ENCODE measurements around the gene RHEB. TPM values are rescaled to one million over a fixed set of nuclear protein-coding genes. Genes with fewer than 3 reads are reported as not detected.

Gene RHEB
- total and polyA plus RNA-seq, 2 donors (not counting 3 experiments of a cell fraction or from before 2014, with no cell fraction given), result 59.4 to 108 TPM

- H3K4me3 ChIP-seq (replicated peaks in 1 of 3; ENCODE audit: insufficient read depth in 1 of 3, low read depth in 1 of 3, low read length in 3 of 3), result no peak overlapping the region
- FAIRE-seq (no peak), DNase-seq (ENCODE audit: low read depth, low spot score) (no peak)
- H3K4me1 ChIP-seq (ENCODE audit: control insufficient read depth, extremely low read depth, insufficient read depth, low read length), result no peaks in the 10 kb centered on the region
- H3K36me3 ChIP-seq (ENCODE audit: control insufficient read depth in 2 of 2, extremely low read depth in 1 of 2, insufficient read depth in 2 of 2, low read length in 2 of 2), result no peaks in the 10 kb centered on the region
- intact Hi-C loops (cut with micrococcal nuclease), result no loop called here
- no peaks in the 10 kb centered on the region for H3K9me3 ChIP-seq (replicated peaks; ENCODE audit: control insufficient read depth, insufficient read depth, low read length)
- H4K20me1 ChIP-seq (replicated peaks; ENCODE audit: control insufficient read depth, extremely low read depth, insufficient read depth, low read length), result no peaks in the 10 kb centered on the region
- ChIA-PET CTCF (no interaction called here), POLR2A (no interaction called here)
- H3K79me2 ChIP-seq (ENCODE audit: control insufficient read depth, insufficient read depth, low read length), result no peaks in the 10 kb centered on the region
- H3K9ac ChIP-seq (replicated peaks; ENCODE audit: extremely low read depth, insufficient read depth, low read length), result no peak overlapping the region
- H3K4me2 ChIP-seq (ENCODE audit: insufficient read depth, low read length), result no peak overlapping the region
- dilution Hi-C loops (cut with MboI; ENCODE audit: extremely low pct_ligation_motif_present, low sequenced_read_pairs), result no loop called here
- no peak overlapping the region for H2AFZ ChIP-seq (ENCODE audit: low read depth, low read length)
- peaks cover 12 to 15% of the 10 kb centered on the region in 2 experiments for H3K27me3 ChIP-seq (ENCODE audit: control insufficient read depth in 2 of 2, insufficient read depth in 2 of 2, low read length in 2 of 2)
- H3K27ac ChIP-seq (ENCODE audit: insufficient read depth, low read depth, low read length), result no peak overlapping the region
- BruUV-seq (replicated peaks), result no TSS peak
- TF ChIP-seq EZH2 (IDR thresholded peaks at IDR 0.05; ENCODE audit: borderline replicate concordance, low read depth, low read length, severe bottlenecking) (no peak), MYC (IDR thresholded peaks at IDR 0.05; ENCODE audit: low read depth, low read length) (no peak)
- no peaks in the 10 kb centered on the region for H3K9me1 ChIP-seq (replicated peaks; ENCODE audit: control insufficient read depth, extremely low read depth, insufficient read depth, low read length)
Measured at GRCh38 chr7:151549644-151550043, 29.9 kb upstream of the RHEB start.

DNA sequence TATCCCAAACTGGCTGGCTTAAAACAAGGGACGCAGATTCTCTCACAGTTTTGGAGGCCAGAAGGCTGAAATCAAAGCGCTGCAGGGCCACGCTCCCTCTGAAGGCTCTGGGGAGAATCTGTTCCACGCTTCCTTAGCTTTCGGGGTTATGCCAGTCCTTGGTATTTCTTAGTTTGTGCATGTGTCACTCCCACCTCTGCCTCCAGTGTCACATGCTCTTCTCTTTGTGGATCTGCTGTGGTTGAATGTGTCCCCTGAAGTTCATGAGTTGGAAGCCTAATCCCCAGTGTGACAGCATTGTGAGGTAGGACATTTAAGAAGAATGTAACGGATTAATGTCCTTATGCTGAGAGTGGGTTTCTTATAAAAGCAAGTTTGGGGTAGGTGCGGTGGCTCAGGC, 29.4 kb upstream of the RHEB start:
- no peak overlapping the region for H3K27ac ChIP-seq (ENCODE audit: insufficient read depth, low read depth, low read length)
- CTCF ChIA-PET, result no interaction called here
- H3K4me3 ChIP-seq (replicated peaks in 1 of 3; ENCODE audit: insufficient read depth in 1 of 3, low read depth in 1 of 3, low read length in 3 of 3), result no peak overlapping the region
- no peaks in the 10 kb centered on the region for H3K79me2 ChIP-seq (ENCODE audit: control insufficient read depth, insufficient read depth, low read length)
- H3K36me3 ChIP-seq (ENCODE audit: control insufficient read depth in 2 of 2, extremely low read depth in 1 of 2, insufficient read depth in 2 of 2, low read length in 2 of 2), result no peaks in the 10 kb centered on the region
- TF ChIP-seq GATA2 (IDR thresholded peaks at IDR 0.05; ENCODE audit: insufficient read depth, insufficient read length, low read depth, low read length) (no peak), POLR2A (IDR thresholded peaks at IDR 0.05; ENCODE audit: low read depth, low read length) (no peak), EZH2 (IDR thresholded peaks at IDR 0.05; ENCODE audit: borderline replicate concordance, low read depth, low read length, severe bottlenecking) (no peak)
- TF ChIP-seq, protein P1, sequence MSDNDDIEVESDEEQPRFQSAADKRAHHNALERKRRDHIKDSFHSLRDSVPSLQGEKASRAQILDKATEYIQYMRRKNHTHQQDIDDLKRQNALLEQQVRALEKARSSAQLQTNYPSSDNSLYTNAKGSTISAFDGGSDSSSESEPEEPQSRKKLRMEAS (IDR thresholded peaks at IDR 0.05; ENCODE audit: insufficient read depth, insufficient read length), result no peak
- dilution Hi-C loops (cut with MboI; ENCODE audit: extremely low pct_ligation_motif_present, low sequenced_read_pairs) (no loop called here), intact Hi-C loops (cut with micrococcal nuclease) (no loop called here)
- H3K4me1 ChIP-seq (ENCODE audit: control insufficient read depth, extremely low read depth, insufficient read depth, low read length), result no peaks in the 10 kb centered on the region
- no peak for FAIRE-seq
- H3K9me1 ChIP-seq (replicated peaks; ENCODE audit: control insufficient read depth, extremely low read depth, insufficient read depth, low read length), result no peaks in the 10 kb centered on the region
- H2AFZ ChIP-seq (ENCODE audit: low read depth, low read length), result no peak overlapping the region
- H3K4me2 ChIP-seq (ENCODE audit: insufficient read depth, low read length), result no peak overlapping the region
- POLR2A ChIA-PET, result no interaction called here
- no peaks in the 10 kb centered on the region for H4K20me1 ChIP-seq (replicated peaks; ENCODE audit: control insufficient read depth, extremely low read depth, insufficient read depth, low read length)
- no TSS peak for BruUV-seq (replicated peaks)
- H3K9ac ChIP-seq (replicated peaks; ENCODE audit: extremely low read depth, insufficient read depth, low read length), result no peak overlapping the region
- H3K27me3 ChIP-seq (ENCODE audit: control insufficient read depth in 2 of 2, insufficient read depth in 2 of 2, low read length in 2 of 2), result peaks cover 12 to 15% of the 10 kb centered on the region in 2 experiments
- DNase-seq (ENCODE audit: low read depth, low spot score), result no peak
- no peaks in the 10 kb centered on the region for H3K9me3 ChIP-seq (replicated peaks; ENCODE audit: control insufficient read depth, insufficient read depth, low read length)

Measured in endothelial cell of umbilical vein (primary cell).